NCI-H1417 treated with DMSO at 0.1 percent for 48 hours (cell line): ENCODE measurements around the gene PPP2R2C.

Experiments
- DNase-seq: peaks from one replicate; lab custom pipeline; 2025; lab: John Stamatoyannopoulos, UW

The PPP2R2C gene

DNA sequence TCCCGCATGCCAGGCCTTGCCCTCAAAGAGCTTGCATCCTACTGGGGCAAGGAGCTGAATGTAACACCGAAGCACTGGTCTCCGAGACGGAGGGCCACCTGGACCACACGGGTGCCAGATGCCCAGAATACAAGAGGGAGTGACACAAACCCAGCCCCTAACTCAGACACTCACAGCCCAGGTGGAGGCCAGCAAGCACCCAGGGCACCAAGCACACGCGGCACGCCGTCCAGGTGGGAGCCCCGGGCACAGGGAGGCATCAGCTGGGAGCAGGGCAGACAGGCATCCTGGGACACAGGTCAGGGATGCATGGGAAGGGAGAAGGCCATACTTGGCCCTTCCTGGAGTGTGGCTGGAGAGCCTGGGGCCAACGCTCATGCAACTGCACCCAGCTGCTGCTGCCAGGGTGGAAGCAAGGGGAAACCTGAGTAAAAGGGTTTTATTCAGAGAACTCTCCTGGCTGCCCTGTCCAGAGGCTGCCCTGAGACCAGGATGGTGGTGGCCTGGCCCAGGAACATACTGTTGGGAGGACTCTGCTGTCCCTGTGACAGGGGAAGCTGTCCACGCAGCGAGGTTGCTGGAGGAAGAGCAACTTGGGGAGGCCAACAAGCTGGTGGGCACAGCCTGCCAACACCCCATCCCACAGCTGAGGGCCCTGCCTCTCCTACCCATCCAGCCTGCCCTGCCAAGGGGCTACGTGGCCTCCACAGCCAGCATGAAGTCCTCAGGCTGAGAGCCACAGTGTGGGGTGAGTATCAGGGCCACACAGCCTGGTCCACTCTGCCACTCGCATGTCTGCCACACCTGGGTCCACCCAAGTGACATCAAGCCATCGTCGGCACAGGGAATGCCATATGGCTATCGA lies 22.2 kb upstream of the PPP2R2C start:
- no peak for DNase-seq

GRCh38 chr4:6493658-6494304 lies 21.4 kb upstream of the PPP2R2C start:
- DNase-seq, result no peak

GRCh38 chr4:6492861-6493657 lies 20.6 kb upstream of the PPP2R2C start:
- no peak for DNase-seq

DNA sequence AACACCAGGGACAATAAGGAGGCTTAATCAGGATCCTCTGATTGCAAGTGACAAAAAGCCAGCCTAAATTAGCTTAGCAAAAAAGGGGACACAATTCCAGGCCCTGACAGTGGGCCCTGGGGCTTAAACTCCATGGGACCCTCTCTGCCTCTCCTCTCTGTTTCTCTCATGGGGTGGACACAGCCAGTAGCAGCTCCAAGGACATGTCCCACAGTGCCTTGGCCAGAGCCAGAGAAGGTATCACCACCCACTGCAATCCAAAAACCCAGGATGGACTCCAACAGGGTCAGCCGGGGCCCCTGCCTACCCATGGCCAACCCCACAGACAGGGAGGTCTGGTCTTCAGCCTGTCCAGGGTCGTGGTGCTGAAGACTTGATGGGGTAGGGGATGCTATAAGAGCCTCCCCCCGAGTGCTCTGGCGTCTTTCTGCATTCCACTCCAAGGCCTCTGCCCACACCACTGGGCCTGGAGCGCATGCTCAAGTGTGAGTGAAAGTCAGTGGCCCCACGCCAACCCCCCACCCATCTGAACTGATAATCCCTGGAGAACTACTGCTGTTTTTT lies 19.7 kb upstream of the PPP2R2C start:
- no peak for DNase-seq

DNA sequence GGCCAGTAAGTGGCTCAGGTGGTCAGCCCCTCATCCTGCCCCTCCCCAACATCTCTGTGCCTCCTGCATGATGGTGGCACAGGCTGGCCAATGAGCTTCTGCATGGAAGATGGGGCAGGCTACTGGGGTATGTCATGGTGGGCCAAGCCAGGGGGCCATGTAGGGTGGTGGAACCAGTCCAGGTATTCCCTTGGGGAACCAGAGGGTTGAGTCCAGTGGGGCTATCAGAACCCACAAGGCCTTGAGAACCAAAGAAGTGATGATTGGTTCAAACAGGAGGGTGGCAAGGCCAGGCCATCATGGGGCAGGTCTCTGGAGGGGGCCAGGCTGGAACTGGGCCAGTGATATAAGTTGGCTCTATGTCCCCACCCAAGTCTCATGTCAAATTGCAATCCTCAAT lies 18.8 kb upstream of the PPP2R2C start:
- no peak for DNase-seq

DNA sequence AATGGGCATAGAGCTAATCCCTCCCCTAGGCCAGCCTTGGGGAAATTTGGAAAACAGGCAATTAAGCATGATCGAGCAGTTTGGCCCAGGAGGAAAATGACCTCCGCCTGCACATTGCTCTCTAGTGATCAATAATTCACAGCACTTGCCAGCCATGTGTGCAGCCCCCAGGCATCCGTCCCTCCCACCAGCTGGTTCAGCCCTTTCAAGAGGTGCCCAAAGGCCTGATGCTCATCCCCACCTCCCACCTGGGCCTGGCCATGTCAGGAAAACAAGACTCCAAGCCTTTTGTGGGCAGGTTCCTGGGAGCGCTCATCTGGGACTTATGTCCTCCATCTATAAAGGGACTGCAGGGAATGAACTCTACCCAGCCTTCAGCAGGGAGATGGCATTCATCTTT lies 17.5 kb upstream of the PPP2R2C start:
- no peak for DNase-seq

- no peak for DNase-seq
These were observed 15.1 kb upstream of the PPP2R2C start for GRCh38 chr4:6487466-6487865.

- no peak for DNase-seq
These were observed 8.2 kb upstream of the PPP2R2C start for GRCh38 chr4:6480534-6481088.

GRCh38 chr4:6478546-6479220 lies 6.3 kb upstream of the PPP2R2C start:
- DNase-seq, result no peak

DNA sequence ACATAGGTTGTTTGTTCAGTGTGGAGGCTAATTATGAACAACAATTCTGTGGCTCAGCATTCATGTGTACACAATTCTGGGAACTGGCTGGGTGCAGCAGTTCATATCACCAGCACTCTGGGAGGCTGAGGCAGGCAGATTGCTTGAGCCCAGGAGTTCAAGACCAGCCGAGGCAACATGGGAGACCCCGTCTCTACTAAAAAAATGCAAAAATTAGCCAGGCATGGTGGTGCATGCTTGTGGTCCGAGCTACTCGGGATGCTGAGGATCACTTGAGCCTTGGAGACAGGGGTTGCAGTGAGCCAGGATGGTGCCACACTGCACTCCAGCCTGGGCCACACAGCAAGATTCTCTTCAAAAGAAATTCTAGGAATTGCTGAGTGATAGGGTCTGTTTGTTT lies 4.5 kb upstream of the PPP2R2C start:
- no peak for DNase-seq

GRCh38 chr4:6475492-6476020 lies 3.1 kb upstream of the PPP2R2C start:
- DNase-seq, result no peak

DNA sequence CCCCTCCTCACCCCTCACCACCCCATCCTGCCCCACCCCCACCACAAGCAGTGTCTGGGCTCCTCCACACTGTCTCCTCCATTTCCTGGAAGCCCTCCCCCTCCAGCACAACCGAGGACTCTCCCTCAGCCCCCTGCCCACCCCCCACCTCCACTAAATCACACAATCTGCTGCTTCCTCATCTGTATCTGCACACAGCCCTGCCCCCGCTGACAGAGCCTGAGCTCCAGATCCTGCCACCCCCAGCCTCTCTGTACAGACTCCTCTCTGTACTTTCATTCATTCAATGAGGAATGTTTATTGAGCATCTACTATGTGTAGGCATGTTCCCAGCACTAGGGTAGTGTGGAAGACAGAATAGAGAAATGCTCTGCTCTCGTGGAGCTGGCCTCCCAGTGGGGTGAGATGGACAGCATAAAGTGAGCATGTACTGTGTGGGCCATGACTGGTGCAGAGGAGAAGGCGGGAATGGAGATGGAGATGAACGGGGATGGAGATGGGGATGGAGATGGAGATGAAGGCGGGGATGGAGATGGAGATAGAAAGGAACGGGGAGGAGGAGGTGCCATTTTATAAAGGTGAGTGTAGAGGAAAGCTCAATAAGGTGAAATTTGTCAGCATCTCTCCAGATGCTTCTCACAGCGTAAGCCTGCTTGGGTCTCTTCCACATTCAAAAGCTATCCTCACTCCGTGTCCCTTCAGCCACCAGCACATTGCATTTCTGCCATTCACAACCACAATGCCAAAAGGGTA lies 2.5 kb upstream of the PPP2R2C start:
- DNase-seq, result no peak

DNA sequence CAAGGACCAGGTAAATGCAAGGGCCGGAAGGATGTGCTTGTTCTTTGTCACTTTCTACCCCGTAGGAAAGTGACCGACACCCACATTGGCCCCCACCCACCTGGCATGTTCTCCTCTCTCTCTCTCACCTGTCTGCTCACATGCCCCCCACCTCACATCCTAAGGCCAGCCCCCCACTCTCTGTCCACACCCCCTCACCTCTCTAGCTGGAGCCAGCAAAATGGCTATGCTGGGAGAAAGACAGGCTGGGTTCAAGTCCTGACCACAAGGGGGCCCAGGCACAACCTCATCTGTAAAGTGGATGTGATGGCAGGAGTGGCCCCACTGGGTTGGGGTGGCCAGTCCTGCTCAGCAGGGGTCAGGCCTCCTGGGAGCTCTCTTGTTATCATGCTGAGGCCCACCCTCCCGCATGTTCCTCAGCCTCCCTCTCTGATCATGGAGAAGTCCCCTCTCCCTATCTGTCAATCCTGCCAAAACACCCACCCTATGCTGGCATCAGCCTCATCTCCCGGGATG lies 1.7 kb upstream of the PPP2R2C start:
- no peak for DNase-seq

DNA sequence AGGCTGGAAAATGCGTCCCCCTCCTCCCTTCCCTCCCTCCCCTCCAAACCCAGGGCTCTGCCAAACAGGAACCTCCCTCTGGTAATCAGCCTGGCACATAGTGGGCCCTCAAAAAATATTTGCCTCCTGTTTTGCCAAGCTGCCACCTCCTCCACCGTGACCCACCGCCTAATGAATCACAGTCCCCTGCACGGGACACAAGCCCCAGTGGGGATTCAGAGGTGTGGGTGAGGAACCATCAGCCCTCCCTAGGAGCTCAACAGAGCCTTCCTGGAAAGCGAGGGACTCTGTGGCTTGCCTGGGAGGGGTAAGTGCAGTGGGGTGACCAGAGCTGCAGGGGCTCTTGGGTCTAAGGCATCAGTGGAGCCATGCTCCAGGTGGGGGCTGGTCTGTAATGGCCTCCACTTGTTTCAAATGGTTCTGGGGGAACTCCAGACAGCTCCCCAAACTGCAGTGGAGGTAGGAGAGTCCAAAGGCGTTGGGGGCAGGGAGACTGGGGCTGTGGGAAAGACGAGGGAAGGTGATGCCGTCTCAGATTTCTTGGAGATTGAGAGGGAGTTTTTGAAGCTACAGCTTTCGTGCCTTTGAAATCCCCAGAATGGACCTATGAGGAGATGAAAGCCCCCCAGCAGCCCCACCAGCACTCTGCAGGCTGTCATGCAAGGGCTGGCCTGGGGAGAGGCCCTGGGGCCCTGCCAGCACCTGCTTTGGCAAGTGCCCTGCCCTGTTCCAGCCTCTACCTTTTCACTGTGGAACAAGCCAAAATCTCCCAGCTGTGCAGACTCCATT lies 1.0 kb upstream of the PPP2R2C start:
- no peak for DNase-seq

DNA sequence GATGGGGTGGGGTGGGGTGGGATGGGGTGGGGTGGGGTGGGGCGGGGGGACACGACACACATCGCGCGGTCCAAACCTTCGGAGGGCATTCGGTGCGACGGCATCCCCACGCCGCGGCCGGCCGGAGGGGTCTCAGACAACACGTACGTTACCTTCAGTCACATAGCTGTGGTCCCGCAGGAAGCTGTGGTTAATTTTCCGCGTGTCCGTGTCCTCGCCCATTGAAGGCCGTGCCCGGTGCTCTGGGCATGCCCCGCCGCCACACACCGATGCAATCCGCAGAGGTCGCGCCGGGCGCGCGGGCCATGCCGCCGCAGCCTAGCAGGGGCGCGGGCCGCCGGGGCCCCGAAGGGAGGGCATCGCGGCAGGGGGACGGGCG lies 417 bp downstream of the PPP2R2C start:
- DNase-seq, result no peak

DNA sequence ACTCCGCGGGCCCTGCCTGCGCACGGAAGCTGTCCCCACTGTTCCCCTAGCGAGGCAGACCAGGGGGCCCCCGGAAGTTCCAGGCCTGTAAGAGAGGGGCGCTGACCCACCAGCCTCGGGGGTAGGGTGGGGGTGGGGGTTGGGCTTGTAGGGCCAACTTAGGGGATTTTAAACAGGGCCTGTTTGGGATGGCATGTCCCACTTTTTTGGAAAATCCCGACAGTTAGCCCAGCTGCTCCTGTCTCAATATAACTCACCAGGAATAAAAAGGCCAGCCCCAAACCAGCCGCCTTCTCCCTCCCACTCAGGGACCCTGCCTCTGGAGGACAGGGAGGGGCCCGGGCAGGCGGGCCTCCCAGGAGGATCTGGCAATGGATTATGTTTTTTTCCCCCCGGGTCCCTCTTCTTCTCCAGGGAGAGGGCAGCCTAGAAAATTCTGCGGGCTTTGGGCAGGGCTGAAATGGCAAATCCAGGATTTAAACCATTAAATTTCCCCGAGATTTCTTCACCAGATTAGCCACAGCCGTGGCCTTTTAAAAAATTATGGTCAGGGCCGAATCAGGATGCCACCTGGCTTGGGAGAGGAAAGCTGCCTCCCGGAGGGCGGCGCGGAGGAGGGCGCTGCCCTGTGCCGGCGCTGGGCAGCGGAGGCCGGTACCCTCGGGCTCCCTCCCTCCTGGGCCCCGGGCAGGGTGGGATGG lies 957 bp downstream of the PPP2R2C start:
- no peak for DNase-seq

DNA sequence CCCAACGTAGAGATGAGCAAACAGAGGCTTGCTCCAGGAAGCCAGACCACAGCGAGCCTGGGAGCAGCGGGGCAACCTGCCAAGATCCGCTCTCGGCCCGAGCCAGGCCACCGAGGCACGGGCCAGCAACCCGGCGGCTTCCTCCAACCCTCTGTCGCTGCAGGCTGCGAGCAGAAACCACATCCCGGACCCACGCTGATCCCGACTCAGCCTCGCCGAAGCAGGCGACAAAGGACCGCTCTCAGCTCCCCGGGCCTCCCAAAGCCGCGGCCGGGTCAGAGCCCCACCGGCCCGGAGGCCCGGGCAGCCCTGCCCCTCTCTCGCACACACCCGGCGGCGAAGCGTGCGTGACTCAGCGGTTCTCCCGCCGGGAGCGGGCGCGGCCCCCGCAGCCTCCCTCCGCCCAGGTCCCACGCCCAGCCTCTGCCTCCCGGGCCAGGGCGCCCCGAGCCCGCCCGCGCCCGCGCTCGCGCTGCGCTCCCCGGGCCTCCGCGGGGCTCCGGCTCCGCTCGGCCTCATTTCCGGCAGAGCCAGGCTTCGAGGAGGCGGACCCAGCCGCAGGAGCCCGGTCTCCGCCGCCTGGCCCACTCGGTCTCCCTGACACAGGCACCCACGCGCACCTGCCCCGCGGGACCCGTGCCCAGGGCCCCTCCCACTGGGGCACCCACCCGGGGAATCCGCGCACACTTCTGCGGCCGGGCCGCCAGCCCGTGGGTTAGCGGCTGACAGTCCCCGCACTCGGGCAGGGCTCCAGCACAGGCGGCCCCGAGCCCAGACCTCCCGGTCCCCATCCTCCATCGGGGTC lies 1.7 kb downstream of the PPP2R2C start:
- no peak for DNase-seq

DNA sequence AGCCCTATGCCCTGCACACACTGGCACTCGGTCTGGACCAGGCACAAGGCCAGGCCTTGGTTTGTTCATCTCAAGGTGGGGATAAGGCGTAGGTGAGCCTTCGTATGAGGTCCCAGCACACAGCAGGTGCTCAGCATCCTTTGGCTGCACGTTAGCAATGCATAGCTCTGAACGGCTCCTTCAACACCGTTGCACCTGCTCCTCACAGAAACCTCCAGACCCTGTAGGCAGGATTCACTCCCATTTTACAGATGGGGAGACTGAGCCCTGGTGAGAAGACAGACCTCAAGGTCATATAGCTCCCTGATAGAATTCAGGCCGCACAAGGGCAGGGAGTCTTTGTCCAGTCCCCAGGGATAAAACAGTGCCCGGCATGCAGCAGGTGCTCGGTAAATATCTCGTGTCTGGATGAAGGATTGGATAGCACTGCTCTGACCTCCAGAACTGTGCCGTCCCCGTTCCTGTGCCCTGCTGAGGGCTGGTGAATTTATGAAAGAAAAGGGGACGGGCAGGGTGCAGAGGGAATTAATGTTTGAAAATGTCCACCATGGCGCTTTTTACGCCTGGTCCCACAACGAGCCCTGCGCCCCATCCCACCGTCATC lies 2.4 kb downstream of the PPP2R2C start:
- DNase-seq, result no peak
